CD4-positive, alpha-beta T cell treated with Interleukin-12 subunit alpha and Interleukin-12 subunit beta, for 1 hour (primary cell): ENCODE measurements around the gene ATP8B4.

ENCODE experiments used
- DNase-seq: peaks from one replicate; pipeline ENCODE4 v3.0.0-alpha.2; 2020

The ATP8B4 gene

GRCh38 chr15:49919034-49919433 is 200.0 kb downstream of the ATP8B4 start:
- no peak for DNase-seq

GRCh38 chr15:49918121-49918520 is 200.9 kb downstream of the ATP8B4 start:
- DNase-seq = no peak

GRCh38 chr15:49916998-49917397 is 202.0 kb downstream of the ATP8B4 start:
- DNase-seq = no peak

GRCh38 chr15:49915822-49916221 is 203.2 kb downstream of the ATP8B4 start:
- DNase-seq = no peak

- no peak for DNase-seq
Observed at GRCh38 chr15:49908933-49909295, 210.1 kb downstream of the ATP8B4 start.

- DNase-seq = no peak
Observed at GRCh38 chr15:49908236-49908932, 210.6 kb downstream of the ATP8B4 start.

- DNase-seq = no peak
Observed at GRCh38 chr15:49906966-49907365, 212.1 kb downstream of the ATP8B4 start.

- no peak for DNase-seq
Observed at GRCh38 chr15:49905221-49905620, 213.8 kb downstream of the ATP8B4 start.

- no peak for DNase-seq
Observed at GRCh38 chr15:49904296-49904695, 214.7 kb downstream of the ATP8B4 start.

GRCh38 chr15:49902685-49903501 is 216.1 kb downstream of the ATP8B4 start:
- DNase-seq = no peak

- DNase-seq = no peak
Observed at GRCh38 chr15:49901996-49902684, 216.9 kb downstream of the ATP8B4 start.

GRCh38 chr15:49901321-49901720 is 217.7 kb downstream of the ATP8B4 start:
- DNase-seq = no peak

GRCh38 chr15:49900903-49901235 is 218.2 kb downstream of the ATP8B4 start:
- DNase-seq = no peak

GRCh38 chr15:49900006-49900902 is 218.8 kb downstream of the ATP8B4 start:
- DNase-seq = no peak

- DNase-seq = no peak
Observed at GRCh38 chr15:49898575-49899283, 220.3 kb downstream of the ATP8B4 start.

GRCh38 chr15:49898097-49898496 is 220.9 kb downstream of the ATP8B4 start:
- no peak for DNase-seq

- DNase-seq = no peak
Observed at GRCh38 chr15:49895347-49896223, 223.4 kb downstream of the ATP8B4 start.

- no peak for DNase-seq
Observed at GRCh38 chr15:49890689-49891088, 228.3 kb downstream of the ATP8B4 start.

- no peak for DNase-seq
Observed at GRCh38 chr15:49889536-49889935, 229.5 kb downstream of the ATP8B4 start.

- DNase-seq = no peak
Observed at GRCh38 chr15:49888734-49889133, 230.3 kb downstream of the ATP8B4 start.

GRCh38 chr15:49888323-49888693 is 230.7 kb downstream of the ATP8B4 start:
- DNase-seq = no peak
